Stimulated activated CD4-positive, alpha-beta T cell treated with anti-CD3 and anti-CD28 coated beads, Interleukin-2, amount 100 ng/mL, for 48 hours (primary cell): ENCODE data around the gene NFATC1.

Source experiments
- DNase-seq, 2 donors: peaks; one replicate each; pipeline ENCODE4 v3.0.0-alpha.2; 2020

The NFATC1 gene

GRCh38 chr18:79405781-79406575, 10.2 kb downstream of the NFATC1 start:
- DNase-seq: peak; percentile 72 to 76

- no peak for DNase-seq
These were observed 11.0 kb downstream of the NFATC1 start for GRCh38 chr18:79406708-79407107.

GRCh38 chr18:79409313-79409712, 13.6 kb downstream of the NFATC1 start:
- no peak for DNase-seq

GRCh38 chr18:79410171-79410641, 14.5 kb downstream of the NFATC1 start:
- no peak for DNase-seq

- no peak for DNase-seq
These were observed 15.2 kb downstream of the NFATC1 start for GRCh38 chr18:79410731-79411613.

- no peak for DNase-seq
These were observed 16.1 kb downstream of the NFATC1 start for GRCh38 chr18:79411614-79412526.

- DNase-seq: no peak
These were observed 17.3 kb downstream of the NFATC1 start for GRCh38 chr18:79413025-79413424.

GRCh38 chr18:79413426-79413825, 17.7 kb downstream of the NFATC1 start:
- no peak for DNase-seq

- no peak for DNase-seq
These were observed 18.2 kb downstream of the NFATC1 start for GRCh38 chr18:79413901-79414300.

- no peak for DNase-seq
These were observed 20.4 kb downstream of the NFATC1 start for GRCh38 chr18:79416022-79416676.

GRCh38 chr18:79416677-79417052, 20.9 kb downstream of the NFATC1 start:
- DNase-seq: no peak

- DNase-seq: no peak
These were observed 22.5 kb downstream of the NFATC1 start for GRCh38 chr18:79418236-79418635.

GRCh38 chr18:79418642-79419041, 22.9 kb downstream of the NFATC1 start:
- no peak for DNase-seq

- no peak for DNase-seq
These were observed 24.5 kb downstream of the NFATC1 start for GRCh38 chr18:79420033-79420745.

- DNase-seq: no peak
These were observed 25.6 kb downstream of the NFATC1 start for GRCh38 chr18:79421275-79421857.

- no peak for DNase-seq
These were observed 26.5 kb downstream of the NFATC1 start for GRCh38 chr18:79422022-79422782.

GRCh38 chr18:79422783-79423165, 27.0 kb downstream of the NFATC1 start:
- no peak for DNase-seq

GRCh38 chr18:79423211-79424007, 27.7 kb downstream of the NFATC1 start:
- no peak for DNase-seq

GRCh38 chr18:79424008-79424565, 28.4 kb downstream of the NFATC1 start:
- DNase-seq: no peak
